SK-N-MC (cell line): Measurements from ENCODE around the gene CASZ1.

ENCODE experiments used
- EZH2 ChIP-seq: fragments of 200-600 bp; sonication (generic); IDR thresholded peaks from one replicate; pipeline ENCODE4 v1.6.1; 2017; ENCODE audit warnings: antibody characterized with exemption
- FOXP2 ChIP-seq: optimal IDR thresholded peaks from 2 replicates; pipeline ENCODE3; 2011; ENCODE audit warnings: mild to moderate bottlenecking, moderate library complexity; ENCODE audit not compliant: insufficient read depth; ENCODE audit errors: extremely low read length, control extremely low read depth

DNA sequence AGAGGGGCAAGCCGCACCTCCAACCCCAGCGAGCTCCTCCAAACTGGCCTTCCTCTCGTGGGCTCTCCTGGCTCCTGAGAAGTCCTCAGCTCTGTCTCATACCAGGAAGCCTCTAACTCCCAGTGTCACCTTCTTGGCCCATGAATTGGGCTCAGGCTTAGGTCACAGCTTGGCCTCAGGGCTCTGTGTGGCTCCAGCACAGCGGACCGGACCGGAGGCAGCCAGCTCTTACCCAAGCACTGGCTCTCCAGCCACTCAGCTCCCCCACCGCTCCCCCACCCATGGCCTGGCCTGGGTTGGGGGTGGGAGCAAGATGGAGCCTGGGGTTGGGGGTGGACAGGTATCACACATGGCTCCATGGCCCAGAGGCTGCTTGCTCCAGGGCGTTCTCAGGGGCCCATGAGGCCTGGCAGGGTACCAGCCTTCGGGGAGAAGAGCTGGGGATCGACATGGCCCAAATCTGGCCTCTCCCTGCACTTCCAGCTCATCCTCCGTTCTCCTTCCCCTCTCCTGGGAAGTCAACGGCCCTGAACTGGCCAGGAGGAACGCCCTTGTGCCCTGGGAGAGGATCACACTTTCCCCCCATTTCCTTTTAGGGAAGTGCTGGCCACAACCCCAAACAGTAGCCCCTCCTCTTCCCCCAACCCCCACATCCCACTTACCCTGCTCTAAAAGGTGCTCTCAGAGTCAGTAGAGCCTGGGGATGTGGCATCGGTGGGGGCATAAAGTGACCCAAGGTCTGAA lies 97.5 kb downstream of the CASZ1 start:
- TF ChIP-seq EZH2 (no peak), FOXP2 (no peak)
